ENCODE results near the gene GREB1.

- no peak for TF ChIP-seq CTCF (conservative IDR thresholded peaks at IDR 0.05; ENCODE audit: low read depth in 2 of 2)
- TF ChIP-seq EZH2 (IDR thresholded peaks at IDR 0.05; ENCODE audit: low read depth, unreplicated experiment) = no peak
- TF ChIP-seq CREB1 (CRISPR knock-in tag; IDR thresholded peaks at IDR 0.05; ENCODE audit: low read depth) = no peak
- TF ChIP-seq EZH2phosphoT487 (IDR thresholded peaks at IDR 0.05; ENCODE audit: unreplicated experiment) = no peak
Measured at GRCh38 chr2:11640132-11640531, 106.3 kb downstream of the GREB1 start.
